Fibroblast of pulmonary artery (primary cell): Measurements from ENCODE around the gene MC5R.
"Not testable (repeated sequence)": the region's sequence is repeated elsewhere in the genome, so short reads cannot be mapped to it uniquely, and the experiment has no call there.

Experiments
- DNase-seq: peaks from one replicate; pipeline ENCODE4 v3.0.0-alpha.2; 2010; ENCODE audit warnings: low read depth
- H3K4me3 ChIP-seq: replicated peaks from 2 replicates; pipeline ENCODE4 v1.5.1; 2011; ENCODE audit warnings: low read depth, mild to moderate bottlenecking, control low read depth, low read length, moderate library complexity
- CTCF ChIP-seq: IDR thresholded peaks from 2 replicates; pipeline ENCODE4 v1.5.1; 2011; ENCODE audit warnings: mild to moderate bottlenecking, control low read depth, low read length, inconsistent platforms; ENCODE audit errors: missing control alignments

MC5R gene

GRCh38 chr18:13835202-13835601 lies 11.3 kb downstream of the MC5R start:
- no peak for DNase-seq
- TF ChIP-seq CTCF = no peak

GRCh38 chr18:13836559-13836958 lies 12.6 kb downstream of the MC5R start:
- TF ChIP-seq CTCF = no peak
- no peak for DNase-seq
- no peak overlapping the region for H3K4me3 ChIP-seq

More at GRCh38 chr18:13835202-13835601, 11.3 kb downstream of the MC5R start:
- no peak overlapping the region for H3K4me3 ChIP-seq

DNA sequence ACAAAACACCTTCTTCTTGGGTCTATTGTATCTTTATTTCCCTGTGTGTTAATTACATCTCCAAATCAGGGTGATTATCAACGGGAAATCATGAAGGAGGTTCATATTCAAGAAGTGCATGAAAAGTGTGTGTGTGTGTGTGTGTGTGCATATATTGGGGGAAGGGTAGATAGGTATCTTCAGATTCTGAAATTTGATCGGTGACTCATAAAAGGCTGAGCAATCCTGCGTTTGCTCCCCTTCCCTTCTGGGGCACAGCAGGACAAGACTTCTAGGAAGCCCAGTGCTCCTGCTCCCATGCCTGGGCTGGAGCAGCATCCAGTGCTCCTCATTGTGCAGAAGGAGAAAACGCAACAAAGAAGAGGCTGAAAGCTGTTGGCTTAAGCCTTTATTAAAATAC lies 25.8 kb downstream of the MC5R start:
- no peak for TF ChIP-seq CTCF
- no peak for DNase-seq
- H3K4me3 ChIP-seq = no peak overlapping the region

GRCh38 chr18:13862898-13863297 lies 38.9 kb downstream of the MC5R start:
- DNase-seq, H3K4me3 ChIP-seq: not testable (repeated sequence)

DNA sequence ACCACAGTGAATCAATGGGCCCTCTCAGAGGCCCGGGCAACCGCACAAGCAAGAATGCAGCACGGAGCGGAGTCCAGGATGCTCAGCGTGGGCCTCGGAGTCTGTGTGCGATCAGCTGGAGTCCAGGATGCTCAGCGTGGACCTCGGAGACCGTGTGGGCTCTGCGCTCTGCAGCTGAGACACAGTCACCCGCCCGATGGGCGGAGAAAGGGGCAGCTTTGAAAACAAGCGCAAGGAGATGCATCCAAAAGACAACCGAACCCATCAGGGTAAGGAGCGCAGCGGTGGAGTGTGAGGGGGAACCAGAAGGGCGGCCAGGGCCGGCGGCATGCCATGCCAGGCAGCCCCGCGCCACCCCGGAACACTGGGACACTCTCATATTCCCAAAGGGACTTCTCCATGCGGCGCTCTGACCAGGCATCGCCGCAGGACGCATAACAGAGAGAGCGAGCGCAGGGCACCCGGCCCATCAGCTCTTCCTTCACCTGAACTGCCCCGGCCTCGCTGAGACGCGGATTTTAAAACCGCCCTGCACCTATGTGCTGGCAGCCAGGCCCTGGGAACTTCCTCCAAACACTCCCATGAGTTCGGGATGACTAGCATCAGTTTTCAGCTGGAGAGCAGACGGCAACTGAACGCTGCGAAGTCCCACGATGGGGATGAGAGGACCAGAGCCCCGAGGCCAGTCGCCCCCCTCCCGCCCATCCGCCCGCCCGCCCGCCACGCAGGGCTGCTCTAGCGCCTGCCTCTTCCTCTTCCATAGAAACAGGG lies 44.7 kb downstream of the MC5R start:
- H3K4me3 ChIP-seq = no peak overlapping the region
- no peak for DNase-seq
- TF ChIP-seq CTCF = no peak

DNA sequence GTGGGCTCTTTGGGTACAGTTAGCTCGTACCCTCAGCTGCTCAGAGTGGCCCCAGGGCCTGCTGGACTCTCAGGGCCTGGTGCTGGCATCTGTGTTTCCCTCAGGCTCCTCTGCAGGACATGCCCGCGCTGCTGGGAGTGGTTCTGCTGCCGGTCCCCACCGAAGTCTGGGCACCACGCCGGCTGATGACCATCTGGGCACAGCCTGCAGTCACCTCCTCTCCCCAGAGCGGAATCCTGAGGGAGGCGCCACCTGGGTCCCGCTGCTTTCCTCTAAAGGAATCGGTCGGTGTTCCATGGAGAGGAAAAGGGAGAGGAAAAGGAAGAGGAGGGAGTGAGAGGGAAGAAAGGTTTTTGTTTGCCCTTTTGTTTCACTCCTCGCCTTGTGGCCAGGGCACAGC lies 47.8 kb downstream of the MC5R start:
- H3K4me3 ChIP-seq = no peak overlapping the region
- DNase-seq = no peak
- no peak for TF ChIP-seq CTCF

DNA sequence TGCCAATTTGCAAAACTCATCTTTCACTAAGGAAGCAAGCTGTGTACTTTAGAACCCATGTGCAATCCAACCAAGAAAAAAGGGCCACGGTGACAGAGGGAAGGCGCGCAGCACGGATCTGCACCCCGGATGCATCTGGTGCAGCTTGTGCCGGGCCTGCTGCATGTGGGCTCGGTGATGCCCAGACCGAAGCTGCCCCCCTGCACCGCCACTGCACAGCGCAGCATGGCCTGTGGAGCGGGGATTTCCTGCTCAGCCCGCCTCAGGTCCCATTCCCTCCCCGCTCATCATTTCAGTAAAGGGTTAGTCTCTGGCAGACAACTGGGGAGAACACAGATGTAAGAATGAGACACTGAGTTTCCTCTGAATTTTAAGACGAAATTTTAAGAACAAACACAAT lies 48.4 kb downstream of the MC5R start:
- no peak for TF ChIP-seq CTCF
- H3K4me3 ChIP-seq = no peak overlapping the region
- no peak for DNase-seq
